Caco-2 (cell line): ENCODE measurements around the gene CHKA. TPM values are rescaled to one million over a fixed set of nuclear protein-coding genes. Genes with fewer than 3 reads are reported as not detected.

Experiments
- BruUV-seq: library from RNA; stranded (reverse); fragments of 400-500 nt; replicated peaks from 2 replicates; lab custom pipeline; 2021; lab: Mats Ljungman, UMichigan
- CTCF ChIA-PET: fragments of 300-600 bp; sonication (Branson Sonifier 250); formaldehyde crosslinking; loops from one replicate; lab custom pipeline; 2022; ENCODE audit warnings: antibody characterized with exemption; lab: Charles Lee
- POLR2A ChIA-PET: fragments of 300-600 bp; sonication (Branson Sonifier 250); formaldehyde crosslinking; loops from one replicate; lab custom pipeline; 2022; ENCODE audit warnings: antibody characterized with exemption; lab: Charles Lee
- DNase-seq, 2 experiments: peaks; one replicate each; pipeline versions ENCODE4 v3.0.0 to v3.0.0-alpha.2; 2020 to 2022
- H3K27me3 ChIP-seq: replicated peaks from 2 replicates; pipeline ENCODE4 v1.6.0; 2011; ENCODE audit warnings: low read length; ENCODE audit not compliant: control insufficient read depth, insufficient read depth
- H3K36me3 ChIP-seq: 2 replicates; pipeline ENCODE4 v1.5.1; 2011; ENCODE audit warnings: low read length; ENCODE audit not compliant: control insufficient read depth, insufficient read depth
- H3K4me1 ChIP-seq: fragments of 250-450 bp; sonication (Bioruptor Pico); 2 replicates; pipeline ENCODE4 v1.5.1; 2020; ENCODE audit warnings: mild to moderate bottlenecking
- H3K4me3 ChIP-seq: 2 replicates; pipeline ENCODE4 v1.5.1; 2011; ENCODE audit warnings: low read depth, mild to moderate bottlenecking, control low read depth, low read length
- H3K9me3 ChIP-seq: fragments of 250-450 bp; sonication (Bioruptor Pico); 2 replicates; pipeline ENCODE4 v1.5.1; 2020; ENCODE audit warnings: mild to moderate bottlenecking, moderate library complexity
- H3K27ac Mint-ChIP-seq: one replicate; pipeline ENCODE4 v1.8.0; 2022; ENCODE audit warnings: mixed read lengths; ENCODE audit not compliant: unreplicated experiment
- H3K27me3 Mint-ChIP-seq: one replicate; pipeline ENCODE4 v1.8.0; 2022; ENCODE audit warnings: mixed read lengths; ENCODE audit not compliant: insufficient read depth, unreplicated experiment
- H3K36me3 Mint-ChIP-seq: one replicate; pipeline ENCODE4 v1.8.0; 2022; ENCODE audit warnings: mild to moderate bottlenecking, mixed read lengths; ENCODE audit not compliant: insufficient read depth, unreplicated experiment
- H3K4me1 Mint-ChIP-seq: one replicate; pipeline ENCODE4 v1.8.0; 2022; ENCODE audit warnings: low read depth, mixed read lengths; ENCODE audit not compliant: unreplicated experiment
- H3K4me3 Mint-ChIP-seq: one replicate; pipeline ENCODE4 v1.8.0; 2022; ENCODE audit warnings: mild to moderate bottlenecking, moderate library complexity, mixed read lengths; ENCODE audit not compliant: unreplicated experiment
- H3K9me3 Mint-ChIP-seq: one replicate; pipeline ENCODE4 v1.8.0; 2022; ENCODE audit warnings: mixed read lengths; ENCODE audit not compliant: unreplicated experiment
- CTCF ChIP-seq, 2 experiments: fragments of 200-600 bp in 1 of 2; IDR thresholded peaks; 1 replicate in 1 of 2; 2 replicates in 1 of 2; pipeline versions ENCODE4 v1.5.1 to v1.8.0; 2011 to 2022; ENCODE audit warnings: antibody characterized with exemption in 1 of 2, control low read depth in 1 of 2, inconsistent platforms in 1 of 2, low read depth in 1 of 2, low read length in 1 of 2, mild to moderate bottlenecking in 1 of 2, moderate library complexity in 1 of 2; ENCODE audit not compliant: insufficient read depth in 1 of 2, severe bottlenecking in 1 of 2, unreplicated experiment in 1 of 2
- intact Hi-C: fragments of 100-400 bp; cut with micrococcal nuclease; formaldehyde crosslinking; loops from one replicate; pipeline ENCODE4 v1.10.0; 2022; ENCODE audit not compliant: unreplicated experiment
- total RNA-seq: library from RNA; stranded (reverse); gene quantifications from 2 replicates; pipeline ENCODE4 v1.2.3, GENCODE V29; 2022

The CHKA gene
- total RNA-seq, 1 experiment from 2014 or later = 169 TPM

GRCh38 chr11:68053981-68054812 lies 67.0 kb downstream of the CHKA start:
- CTCF ChIA-PET = no interaction called here
- no peaks in the 10 kb centered on the region for H3K4me1 ChIP-seq
- no TSS peak for BruUV-seq
- no peak overlapping the region for H3K27ac Mint-ChIP-seq
- no peaks in the 10 kb centered on the region for H3K27me3 Mint-ChIP-seq
- no peaks in the 10 kb centered on the region for H3K9me3 ChIP-seq
- no peak for TF ChIP-seq CTCF (IDR thresholded peaks at IDR 0.05; ENCODE audit: insufficient read depth in 1 of 2, low read depth in 1 of 2, low read length in 1 of 2, severe bottlenecking in 1 of 2, unreplicated experiment in 1 of 2)
- no peak overlapping the region for H3K4me3 Mint-ChIP-seq
- H3K36me3 ChIP-seq = peaks cover 5% of the 10 kb centered on the region; the same call in 1 of the 2 replicates
- intact Hi-C loops = no loop called here
- no peaks in the 10 kb centered on the region for H3K27me3 ChIP-seq
- H3K4me1 Mint-ChIP-seq = no peaks in the 10 kb centered on the region
- peaks cover 86% of the 10 kb centered on the region for H3K36me3 Mint-ChIP-seq
- no peak overlapping the region for H3K4me3 ChIP-seq
- POLR2A ChIA-PET = interaction anchor here (0.6 kb wide), 1 partner anchor 58 kb away, joined by 6 read pairs; no protein-coding TSS in a partner anchor
- H3K9me3 Mint-ChIP-seq = no peaks in the 10 kb centered on the region
- no peak for DNase-seq

- no peaks in the 10 kb centered on the region for H3K4me1 Mint-ChIP-seq
- Histone ChIP-seq H3K4me3 (no peak overlapping the region), H3K4me1 (no peaks in the 10 kb centered on the region), H3K27me3 (no peaks in the 10 kb centered on the region), H3K36me3 (peaks cover 5% of the 10 kb centered on the region; the same call in 1 of the 2 replicates), H3K9me3 (no peaks in the 10 kb centered on the region)
- peak overlapping the region; percentile 14 for H3K27ac Mint-ChIP-seq
- TSS peak; percentile 31 for BruUV-seq
- intact Hi-C loops = no loop called here
- no peaks in the 10 kb centered on the region for H3K27me3 Mint-ChIP-seq
- CTCF ChIA-PET = no interaction called here
- DNase-seq = peak; percentile 49 to 58
- H3K36me3 Mint-ChIP-seq = peaks cover 75% of the 10 kb centered on the region
- POLR2A ChIA-PET = no interaction called here
- H3K9me3 Mint-ChIP-seq = no peaks in the 10 kb centered on the region
- no peak for TF ChIP-seq CTCF (IDR thresholded peaks at IDR 0.05; ENCODE audit: insufficient read depth in 1 of 2, low read depth in 1 of 2, low read length in 1 of 2, severe bottlenecking in 1 of 2, unreplicated experiment in 1 of 2)
- no peak overlapping the region for H3K4me3 Mint-ChIP-seq
These were observed 68.1 kb downstream of the CHKA start for GRCh38 chr11:68053117-68053516.

GRCh38 chr11:68052137-68052873 lies 68.9 kb downstream of the CHKA start:
- TF ChIP-seq CTCF (IDR thresholded peaks at IDR 0.05; ENCODE audit: insufficient read depth in 1 of 2, low read depth in 1 of 2, low read length in 1 of 2, severe bottlenecking in 1 of 2, unreplicated experiment in 1 of 2) = no peak
- DNase-seq = peak in 1 of 2 experiments; percentile 20
- H3K27me3 Mint-ChIP-seq = no peaks in the 10 kb centered on the region
- no peak overlapping the region for H3K4me3 ChIP-seq
- CTCF ChIA-PET = interaction anchor here (0.6 to 0.9 kb wide), 3 partner anchors 36 to 564 kb away, joined by 3 to 5 read pairs (median 3); no protein-coding TSS in a partner anchor
- no peaks in the 10 kb centered on the region for H3K27me3 ChIP-seq
- peaks cover 67% of the 10 kb centered on the region for H3K36me3 Mint-ChIP-seq
- no peaks in the 10 kb centered on the region for H3K9me3 ChIP-seq
- no peak overlapping the region for H3K4me3 Mint-ChIP-seq
- no peaks in the 10 kb centered on the region for H3K4me1 ChIP-seq
- H3K27ac Mint-ChIP-seq = peak overlapping the region; percentile 14
- POLR2A ChIA-PET = no interaction called here
- H3K9me3 Mint-ChIP-seq = no peaks in the 10 kb centered on the region
- no TSS peak for BruUV-seq
- no peaks in the 10 kb centered on the region for H3K4me1 Mint-ChIP-seq
- intact Hi-C loops = no loop called here
- H3K36me3 ChIP-seq = peaks cover 5% of the 10 kb centered on the region; the same call in 1 of the 2 replicates
